Skeletal muscle tissue (tissue), 4 donors: ENCODE measurements around the gene CCDC85C. TPM values are rescaled to one million over a fixed set of nuclear protein-coding genes. Genes with fewer than 3 reads are reported as not detected.
A peak's percentile ranks its signal among the peaks of the same experiment; 100 is the strongest.
"Not testable (repeated sequence)": the region's sequence is repeated elsewhere in the genome, so short reads cannot be mapped to it uniquely, and the experiment has no call there.

Experiments
- H3K27ac ChIP-seq: one replicate; pipeline ENCODE4 v1.7.0; 2013; ENCODE audit warnings: mild to moderate bottlenecking, low read depth, low read length, inconsistent platforms
- H3K27me3 ChIP-seq, 3 donors: one replicate each; pipeline ENCODE4 v1.7.0; 2013; ENCODE audit warnings: low read length in 3 of 3; ENCODE audit not compliant: control insufficient read depth in 3 of 3, insufficient read depth in 3 of 3
- H3K36me3 ChIP-seq, 3 donors: one replicate each; pipeline ENCODE4 v1.7.0; 2013; ENCODE audit warnings: low read length in 3 of 3; ENCODE audit not compliant: control insufficient read depth in 3 of 3, insufficient read depth in 3 of 3
- H3K4me1 ChIP-seq, 3 donors: one replicate each; pipeline ENCODE4 v1.7.0; 2013; ENCODE audit warnings: low read length in 3 of 3, mild to moderate bottlenecking in 3 of 3; ENCODE audit not compliant: control insufficient read depth in 3 of 3, insufficient read depth in 3 of 3
- H3K4me3 ChIP-seq, 3 donors: one replicate each; pipeline ENCODE4 v1.7.0; 2013; ENCODE audit warnings: low read length in 3 of 3
- H3K9ac ChIP-seq, 3 donors: one replicate each; pipeline ENCODE4 v1.7.0; 2013; ENCODE audit warnings: low read length in 3 of 3, mild to moderate bottlenecking in 3 of 3, moderate library complexity in 2 of 3, low read depth in 1 of 3
- H3K9me3 ChIP-seq, 3 donors: one replicate each; pipeline ENCODE4 v1.7.0; 2013; ENCODE audit warnings: low read length in 3 of 3; ENCODE audit not compliant: control insufficient read depth in 3 of 3
- total RNA-seq: library from RNA; depleted of rRNA; stranded (reverse); fragments of >200 nt; gene quantifications from one replicate; pipeline ENCODE4 v1.2.3, GENCODE V29; 2014
- donor health status: Osteomylitis.

CCDC85C gene
- total RNA-seq, 1 donor from 2014 or later = 1.6 TPM

- H3K4me1 ChIP-seq = peaks cover 0 to 6% (median 3%) of the 10 kb centered on the region in 3 donors
- H3K4me3 ChIP-seq = peak within 1 kb of the TSS; percentile 38 to 64 (median 60)
- peaks cover 8 to 25% (median 14%) of the 10 kb centered on the region in 3 donors for H3K27me3 ChIP-seq
- no peaks in the 10 kb centered on the region for H3K36me3 ChIP-seq
- H3K27ac ChIP-seq = no peak within 1 kb of the TSS
- H3K9ac ChIP-seq = peak within 1 kb of the TSS; percentile 33 to 67 (median 66)
- H3K9me3 ChIP-seq = no peaks in the 10 kb centered on the region
Measured at GRCh38 chr14:99644723-99645544, 40.9 kb upstream of the CCDC85C start, which contains the start of gene HHIPL1. TSS of gene HHIPL1 (plus strand) at chr14:99645129. CDS start at chr14:99645208, 79 bp downstream.

DNA sequence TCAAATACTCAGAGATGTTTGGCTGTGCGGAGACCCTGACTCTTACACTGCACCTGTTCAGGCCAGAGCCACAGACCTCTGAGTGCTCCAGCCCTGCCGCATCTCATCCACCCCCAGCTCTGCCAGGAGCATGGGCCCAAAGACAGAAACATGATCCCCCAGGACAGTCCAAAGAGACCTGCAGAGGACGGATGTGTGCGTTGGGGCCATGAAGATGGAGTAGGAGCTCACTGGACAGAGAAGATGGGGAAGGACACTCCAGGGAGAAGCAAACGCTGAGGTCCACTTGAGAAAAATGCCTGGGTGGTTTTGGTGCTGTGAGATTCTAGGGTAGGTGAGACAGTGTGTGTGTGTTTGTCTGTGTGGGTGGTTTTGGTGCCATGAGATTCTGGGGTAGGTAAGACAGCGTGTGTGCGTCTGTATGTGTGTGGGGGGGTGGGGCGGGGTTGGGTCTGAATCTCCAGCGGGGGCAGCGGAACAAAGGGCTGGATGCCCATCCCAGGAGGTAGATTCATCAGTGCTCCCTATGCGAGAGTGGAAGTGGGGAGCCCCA, 40.1 kb upstream of the CCDC85C start:
- H3K36me3 ChIP-seq = no peaks in the 10 kb centered on the region
- H3K4me3 ChIP-seq = no peak overlapping the region
- no peaks in the 10 kb centered on the region for H3K9me3 ChIP-seq
- no peak overlapping the region for H3K27ac ChIP-seq
- no peak overlapping the region for H3K9ac ChIP-seq
- H3K4me1 ChIP-seq = peaks cover 0 to 6% (median 3%) of the 10 kb centered on the region in 3 donors
- H3K27me3 ChIP-seq = peaks cover 8 to 25% (median 14%) of the 10 kb centered on the region in 3 donors

DNA sequence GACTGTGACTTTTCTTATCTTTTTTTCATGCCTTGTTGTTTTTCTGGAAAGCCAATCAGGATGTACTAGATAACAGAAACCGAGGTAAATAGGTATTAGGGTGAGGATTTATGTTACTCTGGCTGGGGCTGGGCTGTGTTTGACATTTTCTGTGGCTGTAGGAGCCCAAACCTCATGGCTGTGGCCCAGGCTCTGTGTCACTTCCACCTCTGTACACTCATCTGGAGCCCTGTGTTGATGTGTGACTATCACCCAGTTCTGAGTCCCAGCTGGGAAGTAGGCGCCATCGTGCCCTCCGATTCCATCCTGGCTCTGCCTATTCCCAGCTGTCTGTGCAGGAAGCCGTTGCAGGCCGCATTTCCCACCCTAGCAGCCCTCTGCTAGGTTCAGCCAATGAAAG, 39.3 kb upstream of the CCDC85C start:
- no peak overlapping the region for H3K27ac ChIP-seq
- peaks cover 0 to 6% (median 3%) of the 10 kb centered on the region in 3 donors for H3K4me1 ChIP-seq
- no peak overlapping the region for H3K9ac ChIP-seq
- no peak overlapping the region for H3K4me3 ChIP-seq
- peaks cover 8 to 25% (median 14%) of the 10 kb centered on the region in 3 donors for H3K27me3 ChIP-seq
- H3K9me3 ChIP-seq = no peaks in the 10 kb centered on the region
- H3K36me3 ChIP-seq = no peaks in the 10 kb centered on the region

DNA sequence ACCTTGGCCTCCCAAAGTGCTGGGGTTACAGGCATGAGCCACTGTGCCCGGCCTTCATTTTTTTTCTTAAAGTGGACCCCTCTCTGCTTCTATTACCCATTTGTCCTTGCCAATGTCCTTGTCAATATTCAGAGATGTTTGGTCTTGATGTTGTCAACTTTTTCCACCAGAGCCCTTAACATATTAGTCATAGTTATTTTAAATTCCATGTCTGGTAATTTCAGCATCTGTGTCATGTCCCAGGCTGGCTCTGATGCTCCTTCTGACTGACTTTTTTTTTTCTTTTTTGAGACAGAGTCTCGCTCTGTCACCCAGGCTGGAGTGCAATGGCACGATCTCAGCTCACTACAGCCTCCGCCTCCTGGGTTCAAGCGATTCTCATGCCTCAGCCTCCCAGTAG, 38.8 kb upstream of the CCDC85C start:
- not testable (repeated sequence) for H3K9ac ChIP-seq, H3K4me1 ChIP-seq, H3K9me3 ChIP-seq, H3K36me3 ChIP-seq, H3K27ac ChIP-seq, H3K4me3 ChIP-seq
- peaks cover 8 to 25% (median 14%) of the 10 kb centered on the region in 3 donors for H3K27me3 ChIP-seq

DNA sequence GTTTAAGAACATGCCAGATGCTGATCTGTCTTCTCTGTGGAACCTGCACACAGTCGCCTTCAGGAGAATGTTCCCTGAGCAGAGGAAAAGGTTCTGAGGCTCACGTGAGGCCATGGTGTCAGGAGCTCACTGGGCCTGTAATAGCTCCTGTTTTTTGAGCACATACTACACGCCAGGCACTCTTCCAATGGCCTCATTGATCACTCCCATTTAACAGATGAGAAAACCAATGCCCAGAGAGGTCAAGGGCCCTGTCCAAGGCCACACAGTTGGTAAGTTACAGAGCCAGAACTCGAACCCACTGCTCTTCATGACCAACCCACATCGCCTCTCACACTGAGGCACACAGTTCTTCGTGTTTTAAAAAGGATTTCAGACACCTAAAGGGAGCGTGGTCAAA, 33.6 kb upstream of the CCDC85C start:
- Histone ChIP-seq H3K27me3 (peaks cover under 1 to 5% (median 3%) of the 10 kb centered on the region in 3 donors), H3K27ac (no peak overlapping the region), H3K9me3 (no peaks in the 10 kb centered on the region), H3K9ac (no peak overlapping the region), H3K36me3 (no peaks in the 10 kb centered on the region), H3K4me3 (no peak overlapping the region), H3K4me1 (no peaks in the 10 kb centered on the region)

DNA sequence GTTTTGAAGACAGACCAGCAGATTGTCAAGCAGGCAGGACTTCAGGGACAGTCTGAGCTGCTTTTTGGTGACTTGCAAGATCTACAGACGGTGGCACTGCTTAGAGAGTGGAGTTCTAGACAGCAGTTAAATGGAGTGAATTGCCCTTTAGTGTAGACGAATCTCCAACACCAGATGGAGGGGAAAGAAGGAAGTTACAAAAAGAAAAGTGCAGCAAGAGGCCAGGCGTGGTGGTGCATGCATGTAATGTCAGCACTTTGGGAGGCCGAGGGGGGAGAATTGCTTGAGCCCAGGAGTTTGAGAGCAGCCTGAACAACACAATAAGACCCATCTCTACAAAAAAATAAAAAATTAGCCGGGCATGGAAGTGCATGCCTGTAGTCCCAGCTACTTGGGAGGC, 32.5 kb upstream of the CCDC85C start:
- Histone ChIP-seq H3K9ac (no peak overlapping the region), H3K4me3 (no peak overlapping the region), H3K27me3 (peaks cover 2 to 5% (median 3%) of the 10 kb centered on the region in 3 donors), H3K4me1 (no peaks in the 10 kb centered on the region), H3K36me3 (no peaks in the 10 kb centered on the region), H3K9me3 (no peaks in the 10 kb centered on the region), H3K27ac (no peak overlapping the region)

GRCh38 chr14:99635116-99635515, 31.1 kb upstream of the CCDC85C start:
- Histone ChIP-seq H3K4me1 (no peaks in the 10 kb centered on the region), H3K4me3 (no peak overlapping the region), H3K9ac (no peak overlapping the region), H3K9me3 (no peaks in the 10 kb centered on the region), H3K27ac (no peak overlapping the region), H3K27me3 (peaks cover 2 to 5% (median 3%) of the 10 kb centered on the region in 3 donors), H3K36me3 (no peaks in the 10 kb centered on the region)

GRCh38 chr14:99634443-99634842, 30.4 kb upstream of the CCDC85C start:
- Histone ChIP-seq H3K27me3 (peaks cover 2 to 5% (median 3%) of the 10 kb centered on the region in 3 donors), H3K36me3 (no peaks in the 10 kb centered on the region), H3K4me3 (no peak overlapping the region), H3K9me3 (no peaks in the 10 kb centered on the region), H3K9ac (no peak overlapping the region), H3K27ac (no peak overlapping the region), H3K4me1 (no peaks in the 10 kb centered on the region)

DNA sequence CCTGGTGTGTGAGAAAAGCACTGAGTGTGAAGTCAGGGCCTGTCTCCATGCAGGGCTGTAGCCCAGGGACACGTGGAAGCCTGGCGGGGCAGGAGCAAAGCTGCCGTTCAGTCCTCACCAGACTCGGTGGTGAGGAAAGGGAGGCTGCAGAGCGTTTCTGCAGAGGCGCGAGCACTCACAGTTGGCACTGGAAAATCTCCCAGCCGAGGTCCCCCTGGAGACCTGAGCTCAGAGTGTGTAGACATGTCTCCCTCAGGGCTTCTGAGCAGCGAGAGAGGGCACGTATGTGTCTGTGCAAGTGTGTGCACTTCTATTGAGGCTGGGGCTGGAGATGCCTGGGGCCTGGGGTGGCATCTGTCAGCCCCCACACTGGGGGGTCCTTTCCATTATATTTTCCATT, 29.9 kb upstream of the CCDC85C start:
- Histone ChIP-seq H3K36me3 (no peaks in the 10 kb centered on the region), H3K4me1 (peaks cover 0 to 2% (median 0%) of the 10 kb centered on the region in 3 donors)

DNA sequence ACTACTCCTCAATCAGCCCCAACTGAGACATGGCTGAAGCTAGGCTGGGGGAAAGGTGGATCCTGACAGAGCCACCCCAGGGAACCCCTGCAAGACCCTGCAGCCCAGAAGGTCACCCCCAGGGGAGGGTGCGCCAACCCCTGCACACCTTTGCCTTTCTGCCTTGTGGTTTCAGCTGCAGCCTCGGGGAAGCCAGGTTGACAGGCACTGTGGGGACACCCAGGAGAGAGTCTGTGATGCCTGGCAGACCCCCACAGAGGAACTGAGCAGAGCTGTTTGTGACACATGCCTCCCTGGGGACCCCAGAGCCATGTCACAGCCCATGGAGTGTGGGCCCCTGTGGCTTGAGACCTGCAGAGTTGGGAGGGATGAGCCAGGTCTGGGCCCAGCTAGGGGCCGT, 29.1 kb upstream of the CCDC85C start:
- peaks cover 0 to 5% (median 2%) of the 10 kb centered on the region in 3 donors for H3K4me1 ChIP-seq
- H3K9me3 ChIP-seq = no peaks in the 10 kb centered on the region
- no peak overlapping the region for H3K9ac ChIP-seq
- H3K27ac ChIP-seq = no peak overlapping the region
- H3K27me3 ChIP-seq = peaks cover 2 to 6% (median 5%) of the 10 kb centered on the region in 3 donors
- no peak overlapping the region for H3K4me3 ChIP-seq
- no peaks in the 10 kb centered on the region for H3K36me3 ChIP-seq

More for the DNA sequence above, 29.9 kb upstream of the CCDC85C start:
- Histone ChIP-seq H3K27ac (no peak overlapping the region), H3K9me3 (no peaks in the 10 kb centered on the region), H3K4me3 (no peak overlapping the region), H3K27me3 (peaks cover 2 to 5% (median 5%) of the 10 kb centered on the region in 3 donors), H3K9ac (no peak overlapping the region)
